Lower lobe of right lung (tissue), 2 donors: ENCODE results near the gene MID1. TPM values are rescaled to one million over a fixed set of nuclear protein-coding genes. Genes with fewer than 3 reads are reported as not detected.

Experiments used
- ATAC-seq, 2 donors: fragments of 200-7000 bp; cut with Tn5 transposase; one replicate each; pipeline ENCODE4 v1.9.1; 2020 to 2022; ENCODE audit warnings: mild to moderate bottlenecking in 2 of 2, moderate library complexity in 2 of 2
- DNase-seq: peaks from one replicate; pipeline ENCODE4 v3.0.0-alpha.2; 2020
- H3K27ac ChIP-seq: fragments of 200-600 bp; one replicate; pipeline ENCODE4 v1.8.0; 2022
- H3K27me3 ChIP-seq: fragments of 200-600 bp; one replicate; pipeline ENCODE4 v1.8.0; 2022; ENCODE audit warnings: low read depth
- H3K36me3 ChIP-seq: fragments of 200-600 bp; one replicate; pipeline ENCODE4 v1.8.0; 2022; ENCODE audit warnings: mild to moderate bottlenecking
- H3K4me1 ChIP-seq: fragments of 200-600 bp; one replicate; pipeline ENCODE4 v1.8.0; 2022
- H3K4me3 ChIP-seq: fragments of 200-600 bp; one replicate; pipeline ENCODE4 v1.8.0; 2022; ENCODE audit warnings: mild to moderate bottlenecking
- H3K9me3 ChIP-seq: fragments of 200-600 bp; one replicate; pipeline ENCODE4 v1.8.0; 2022
- intact Hi-C: fragments of 100-400 bp; cut with DNase I; formaldehyde crosslinking; loops from one replicate; pipeline ENCODE4 v1.11.0; 2022
- total RNA-seq: library from RNA; stranded (reverse); fragmentation: NEBNext Ultra II Directional; extraction: Animal tissue kit (Norgen Biotek cat#: 25700); gene quantifications from one replicate; pipeline ENCODE4 v1.2.1, GENCODE V29; 2021
- TF ChIP-seq, protein P1 (sequence below): fragments of 200-600 bp; IDR thresholded peaks from one replicate; pipeline ENCODE4 v1.8.0; 2022; ENCODE audit warnings: antibody characterized with exemption, mild to moderate bottlenecking
- donor health status: DM: no; HTN: yes; CAD: no; lungs with severe emphysema.

Gene MID1
- total RNA-seq, 1 donor from 2014 or later = 24.9 TPM

- ATAC-seq (no peak), DNase-seq (no peak)
- Histone ChIP-seq H3K27ac (no peak overlapping the region), H3K4me1 (no peaks in the 10 kb centered on the region), H3K36me3 (no peaks in the 10 kb centered on the region), H3K4me3 (no peak overlapping the region), H3K9me3 (no peaks in the 10 kb centered on the region), H3K27me3 (no peaks in the 10 kb centered on the region)
- intact Hi-C loops = no loop called here
- TF ChIP-seq, protein P1, sequence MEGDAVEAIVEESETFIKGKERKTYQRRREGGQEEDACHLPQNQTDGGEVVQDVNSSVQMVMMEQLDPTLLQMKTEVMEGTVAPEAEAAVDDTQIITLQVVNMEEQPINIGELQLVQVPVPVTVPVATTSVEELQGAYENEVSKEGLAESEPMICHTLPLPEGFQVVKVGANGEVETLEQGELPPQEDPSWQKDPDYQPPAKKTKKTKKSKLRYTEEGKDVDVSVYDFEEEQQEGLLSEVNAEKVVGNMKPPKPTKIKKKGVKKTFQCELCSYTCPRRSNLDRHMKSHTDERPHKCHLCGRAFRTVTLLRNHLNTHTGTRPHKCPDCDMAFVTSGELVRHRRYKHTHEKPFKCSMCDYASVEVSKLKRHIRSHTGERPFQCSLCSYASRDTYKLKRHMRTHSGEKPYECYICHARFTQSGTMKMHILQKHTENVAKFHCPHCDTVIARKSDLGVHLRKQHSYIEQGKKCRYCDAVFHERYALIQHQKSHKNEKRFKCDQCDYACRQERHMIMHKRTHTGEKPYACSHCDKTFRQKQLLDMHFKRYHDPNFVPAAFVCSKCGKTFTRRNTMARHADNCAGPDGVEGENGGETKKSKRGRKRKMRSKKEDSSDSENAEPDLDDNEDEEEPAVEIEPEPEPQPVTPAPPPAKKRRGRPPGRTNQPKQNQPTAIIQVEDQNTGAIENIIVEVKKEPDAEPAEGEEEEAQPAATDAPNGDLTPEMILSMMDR = no peak
These were observed 107.6 kb downstream of the MID1 start for GRCh38 chrX:10512741-10513140.

- Histone ChIP-seq H3K9me3 (no peaks in the 10 kb centered on the region), H3K27me3 (no peaks in the 10 kb centered on the region), H3K27ac (no peak overlapping the region), H3K4me1 (no peaks in the 10 kb centered on the region), H3K36me3 (no peaks in the 10 kb centered on the region), H3K4me3 (no peak overlapping the region)
- intact Hi-C loops = no loop called here
- ATAC-seq = no peak
- DNase-seq = no peak
- TF ChIP-seq, protein P1 = no peak
These were observed 108.1 kb downstream of the MID1 start for GRCh38 chrX:10512258-10512657.

DNA sequence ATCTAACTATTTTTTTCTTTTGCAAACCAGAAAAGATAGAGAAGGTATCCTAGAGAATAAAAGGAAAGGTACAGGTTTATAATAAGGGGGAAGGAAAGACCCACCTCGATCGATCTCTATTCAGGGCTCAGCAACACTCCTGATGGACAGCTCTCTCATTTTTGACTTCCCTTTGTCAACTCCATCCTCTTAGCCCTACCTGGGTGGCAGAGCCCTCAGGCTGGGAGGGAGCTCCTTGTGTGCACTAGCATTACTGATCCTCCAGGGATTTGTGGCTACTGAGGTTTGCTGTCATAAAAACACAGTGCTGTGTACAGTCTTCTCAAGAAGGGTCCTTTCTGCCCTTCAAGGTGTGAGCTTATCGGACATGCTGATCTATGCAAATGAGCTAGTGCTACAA, 111.0 kb downstream of the MID1 start:
- no peaks in the 10 kb centered on the region for H3K36me3 ChIP-seq
- H3K27me3 ChIP-seq = no peaks in the 10 kb centered on the region
- no peak overlapping the region for H3K4me3 ChIP-seq
- intact Hi-C loops = no loop called here
- ATAC-seq (no peak), DNase-seq (no peak)
- H3K27ac ChIP-seq = no peak overlapping the region
- no peaks in the 10 kb centered on the region for H3K4me1 ChIP-seq
- TF ChIP-seq, protein P1 = no peak
- no peaks in the 10 kb centered on the region for H3K9me3 ChIP-seq

- H3K9me3 ChIP-seq = no peaks in the 10 kb centered on the region
- no peak overlapping the region for H3K4me3 ChIP-seq
- ATAC-seq (no peak), DNase-seq (no peak)
- intact Hi-C loops = no loop called here
- H3K36me3 ChIP-seq = no peaks in the 10 kb centered on the region
- TF ChIP-seq, protein P1 = no peak
- H3K4me1 ChIP-seq = no peaks in the 10 kb centered on the region
- no peaks in the 10 kb centered on the region for H3K27me3 ChIP-seq
- H3K27ac ChIP-seq = no peak overlapping the region
These were observed 111.5 kb downstream of the MID1 start for GRCh38 chrX:10508891-10509290.

- DNase-seq = no peak
- H3K9me3 ChIP-seq = no peaks in the 10 kb centered on the region
- intact Hi-C loops = no loop called here
- TF ChIP-seq, protein P1 = no peak
- no peaks in the 10 kb centered on the region for H3K36me3 ChIP-seq
- H3K27ac ChIP-seq = no peak overlapping the region
- no peak for ATAC-seq
- H3K4me1 ChIP-seq = no peaks in the 10 kb centered on the region
- no peaks in the 10 kb centered on the region for H3K27me3 ChIP-seq
- no peak overlapping the region for H3K4me3 ChIP-seq
These were observed 112.5 kb downstream of the MID1 start for GRCh38 chrX:10507876-10508275.

GRCh38 chrX:10507181-10507580, 113.2 kb downstream of the MID1 start:
- intact Hi-C loops = no loop called here
- no peak for DNase-seq

More at GRCh38 chrX:10507181-10507580, 113.2 kb downstream of the MID1 start:
- TF ChIP-seq, protein P1 = no peak
- H3K9me3 ChIP-seq = no peaks in the 10 kb centered on the region
- no peaks in the 10 kb centered on the region for H3K27me3 ChIP-seq
- H3K4me1 ChIP-seq = no peaks in the 10 kb centered on the region
- H3K27ac ChIP-seq = no peak overlapping the region
- no peaks in the 10 kb centered on the region for H3K36me3 ChIP-seq
- no peak for ATAC-seq
- H3K4me3 ChIP-seq = no peak overlapping the region
